Mesendoderm (in vitro differentiated cells): Measurements from ENCODE around the gene WIPF3.

ENCODE experiments used
- DNase-seq: peaks from one replicate; pipeline ENCODE4 v3.0.0; 2013
- H2AK5ac ChIP-seq: 2 replicates; pipeline ENCODE4 v1.6.1; 2013; ENCODE audit warnings: low read length, inconsistent platforms
- H2BK120ac ChIP-seq: 2 replicates; pipeline ENCODE4 v1.6.1; 2013; ENCODE audit warnings: low read depth, mild to moderate bottlenecking, low read length, moderate library complexity, mixed read lengths
- H2BK15ac ChIP-seq: replicated peaks from 2 replicates; pipeline ENCODE4 v1.6.1; 2013; ENCODE audit warnings: low read depth, mild to moderate bottlenecking, moderate library complexity
- H2BK5ac ChIP-seq: 2 replicates; pipeline ENCODE4 v1.6.1; 2013; ENCODE audit warnings: low read length, inconsistent platforms
- H3K18ac ChIP-seq: 2 replicates; pipeline ENCODE4 v1.6.1; 2013; ENCODE audit warnings: mild to moderate bottlenecking, low read length, mixed read lengths
- H3K23ac ChIP-seq: one replicate; pipeline ENCODE4 v1.6.1; 2013; ENCODE audit warnings: low read length
- H3K27ac ChIP-seq: 2 replicates; pipeline ENCODE4 v1.5.1; 2013; ENCODE audit warnings: low read depth, mild to moderate bottlenecking, inconsistent platforms, low read length, moderate library complexity
- H3K27me3 ChIP-seq: 2 replicates; pipeline ENCODE4 v1.6.1; 2013; ENCODE audit warnings: low read length, control low read depth, mild to moderate bottlenecking, inconsistent platforms; ENCODE audit not compliant: insufficient read depth, poor library complexity
- H3K36me3 ChIP-seq: 2 replicates; pipeline ENCODE4 v1.6.1; 2013; ENCODE audit warnings: low read length, inconsistent platforms; ENCODE audit not compliant: control insufficient read depth, insufficient read depth
- H3K4ac ChIP-seq: one replicate; pipeline ENCODE4 v1.6.1; 2013; ENCODE audit warnings: low read depth, mild to moderate bottlenecking, low read length, moderate library complexity
- H3K4me1 ChIP-seq: 2 replicates; pipeline ENCODE4 v1.6.1; 2013; ENCODE audit warnings: low read depth, low read length, inconsistent platforms; ENCODE audit not compliant: control insufficient read depth
- H3K4me2 ChIP-seq: 2 replicates; pipeline ENCODE4 v1.6.1; 2013; ENCODE audit warnings: low read length
- H3K4me3 ChIP-seq: 2 replicates; pipeline ENCODE4 v1.5.1; 2013; ENCODE audit warnings: mild to moderate bottlenecking, low read length
- H3K56ac ChIP-seq: one replicate; pipeline ENCODE4 v1.6.1; 2013; ENCODE audit warnings: low read length
- H3K79me1 ChIP-seq: 2 replicates; pipeline ENCODE4 v1.6.1; 2013; ENCODE audit warnings: low read length, inconsistent platforms
- H3K79me2 ChIP-seq: 2 replicates; pipeline ENCODE4 v1.6.1; 2013; ENCODE audit warnings: mild to moderate bottlenecking, low read length; ENCODE audit not compliant: control insufficient read depth, insufficient read depth
- H3K9ac ChIP-seq: 2 replicates; pipeline ENCODE4 v1.6.1; 2013; ENCODE audit warnings: low read length, inconsistent platforms
- H4K5ac ChIP-seq: one replicate; pipeline ENCODE4 v1.6.1; 2013; ENCODE audit warnings: low read length
- H4K8ac ChIP-seq: one replicate; pipeline ENCODE4 v1.6.1; 2013; ENCODE audit warnings: low read depth, mild to moderate bottlenecking, control low read depth, low read length, moderate library complexity
- WGBS: extraction: QIAGEN DNeasy Blood & Tissue Kit; methylation state at CpG from one replicate; pipeline ENCODE4 v1.1.7; 2013; ENCODE audit warnings: low lambda C conversion rate, missing lambda C conversion rate; ENCODE audit not compliant: insufficient coverage; ENCODE audit errors: extremely low coverage; 5-methylcytosine and 5-hydroxymethylcytosine counted together

WIPF3 gene

GRCh38 chr7:29771081-29771816, 35.1 kb upstream of the WIPF3 start:
- no peak overlapping the region for H4K5ac ChIP-seq
- no peaks in the 10 kb centered on the region for H3K79me1 ChIP-seq
- no peak overlapping the region for H2BK5ac ChIP-seq
- no peak overlapping the region for H2AK5ac ChIP-seq
- whole genome bisulfite sequencing = no CpG with 5 or more reads among the region's 4 CpGs
- H3K18ac ChIP-seq = no peak overlapping the region
- H3K9ac ChIP-seq = no peak overlapping the region
- H3K56ac ChIP-seq = no peak overlapping the region
- no peak overlapping the region for H3K23ac ChIP-seq
- no peak overlapping the region for H3K4me2 ChIP-seq
- H3K79me2 ChIP-seq = no peaks in the 10 kb centered on the region
- H3K4me3 ChIP-seq = no peak overlapping the region
- no peaks in the 10 kb centered on the region for H3K4me1 ChIP-seq
- H3K27me3 ChIP-seq = no peaks in the 10 kb centered on the region
- H3K36me3 ChIP-seq = no peaks in the 10 kb centered on the region
- H2BK15ac ChIP-seq = no peak overlapping the region
- no peak overlapping the region for H3K27ac ChIP-seq
- H4K8ac ChIP-seq = no peak overlapping the region
- H2BK120ac ChIP-seq = no peak overlapping the region
- H3K4ac ChIP-seq = no peak overlapping the region
- DNase-seq = no peak

- no peaks in the 10 kb centered on the region for H3K79me1 ChIP-seq
- no peak overlapping the region for H2BK5ac ChIP-seq
- no peak for DNase-seq
- no peaks in the 10 kb centered on the region for H3K4me1 ChIP-seq
- no peak overlapping the region for H3K27ac ChIP-seq
- H3K4me3 ChIP-seq = no peak overlapping the region
- H2BK120ac ChIP-seq = no peak overlapping the region
- H3K4ac ChIP-seq = no peak overlapping the region
- no peak overlapping the region for H2AK5ac ChIP-seq
- H3K23ac ChIP-seq = no peak overlapping the region
- no peaks in the 10 kb centered on the region for H3K79me2 ChIP-seq
- no peak overlapping the region for H4K5ac ChIP-seq
- WGBS = no CpG with 5 or more reads among the region's 2 CpGs
- H3K9ac ChIP-seq = no peak overlapping the region
- H3K4me2 ChIP-seq = no peak overlapping the region
- H3K56ac ChIP-seq = no peak overlapping the region
- H2BK15ac ChIP-seq = no peak overlapping the region
- no peak overlapping the region for H3K18ac ChIP-seq
- no peaks in the 10 kb centered on the region for H3K27me3 ChIP-seq
- no peak overlapping the region for H4K8ac ChIP-seq
- H3K36me3 ChIP-seq = no peaks in the 10 kb centered on the region
Measured at GRCh38 chr7:29779017-29779416, 27.3 kb upstream of the WIPF3 start.

GRCh38 chr7:29780346-29780745, 26.0 kb upstream of the WIPF3 start:
- Histone ChIP-seq H3K56ac (no peak overlapping the region), H3K4ac (no peak overlapping the region), H3K18ac (no peak overlapping the region), H2AK5ac (no peak overlapping the region), H3K9ac (no peak overlapping the region), H3K79me1 (no peaks in the 10 kb centered on the region), H3K27me3 (no peaks in the 10 kb centered on the region), H3K4me3 (no peak overlapping the region), H3K27ac (no peak overlapping the region), H2BK15ac (no peak overlapping the region), H4K8ac (no peak overlapping the region), H3K36me3 (no peaks in the 10 kb centered on the region), H3K4me1 (no peaks in the 10 kb centered on the region), H3K4me2 (no peak overlapping the region), H4K5ac (no peak overlapping the region), H2BK120ac (no peak overlapping the region), H2BK5ac (no peak overlapping the region), H3K23ac (no peak overlapping the region), H3K79me2 (no peaks in the 10 kb centered on the region)
- no peak for DNase-seq
- WGBS = no CpG with 5 or more reads among the region's 2 CpGs

GRCh38 chr7:29783671-29784070, 22.6 kb upstream of the WIPF3 start:
- H4K8ac ChIP-seq = no peak overlapping the region
- no CpG with 5 or more reads among the region's 2 CpGs for whole genome bisulfite sequencing
- H3K9ac ChIP-seq = no peak overlapping the region
- H3K23ac ChIP-seq = no peak overlapping the region
- no peaks in the 10 kb centered on the region for H3K79me1 ChIP-seq
- H2BK120ac ChIP-seq = no peak overlapping the region
- H2BK5ac ChIP-seq = no peak overlapping the region
- H2AK5ac ChIP-seq = no peak overlapping the region
- H3K4ac ChIP-seq = no peak overlapping the region
- no peak overlapping the region for H3K4me3 ChIP-seq
- DNase-seq = no peak
- H3K79me2 ChIP-seq = no peaks in the 10 kb centered on the region
- H2BK15ac ChIP-seq = no peak overlapping the region
- H3K27ac ChIP-seq = no peak overlapping the region
- no peak overlapping the region for H3K18ac ChIP-seq
- no peak overlapping the region for H3K56ac ChIP-seq
- no peaks in the 10 kb centered on the region for H3K36me3 ChIP-seq
- H3K4me1 ChIP-seq = no peaks in the 10 kb centered on the region
- H4K5ac ChIP-seq = no peak overlapping the region
- H3K4me2 ChIP-seq = no peak overlapping the region
- H3K27me3 ChIP-seq = no peaks in the 10 kb centered on the region

GRCh38 chr7:29793507-29793906, 12.8 kb upstream of the WIPF3 start:
- Histone ChIP-seq H3K23ac (no peak overlapping the region), H3K4me1 (peaks cover 3% of the 10 kb centered on the region), H2BK5ac (no peak overlapping the region), H2BK15ac (no peak overlapping the region), H2BK120ac (no peak overlapping the region), H3K27ac (no peak overlapping the region), H4K8ac (no peak overlapping the region), H3K4me3 (no peak overlapping the region), H3K9ac (no peak overlapping the region), H3K18ac (no peak overlapping the region), H3K79me1 (no peaks in the 10 kb centered on the region), H3K56ac (no peak overlapping the region), H3K4ac (no peak overlapping the region), H4K5ac (no peak overlapping the region), H3K36me3 (no peaks in the 10 kb centered on the region), H2AK5ac (no peak overlapping the region), H3K4me2 (no peak overlapping the region), H3K27me3 (no peaks in the 10 kb centered on the region), H3K79me2 (no peaks in the 10 kb centered on the region)
- WGBS = no CpG with 5 or more reads among the region's 2 CpGs
- DNase-seq = peak; percentile 96
